Omental fat pad (tissue), 4 donors: ENCODE results near the gene RNF20. TPM values are rescaled to one million over a fixed set of nuclear protein-coding genes. Genes with fewer than 3 reads are reported as not detected.

Experiments used
- ATAC-seq: fragments of 150-250 bp; one replicate; pipeline ENCODE4 v1.9.1; 2016; ENCODE audit warnings: mild to moderate bottlenecking, moderate library complexity; ENCODE audit not compliant: low FRiP score
- DNase-seq: peaks from one replicate; pipeline ENCODE4 v3.0.0-alpha.2; 2019; ENCODE audit warnings: low spot score
- CTCF ChIP-seq, 3 donors: fragments of 450-650 bp; IDR thresholded peaks; one replicate each; pipeline ENCODE4 v1.5.1; 2016 to 2017; ENCODE audit warnings: antibody characterized with exemption in 3 of 3, mild to moderate bottlenecking in 3 of 3, moderate library complexity in 2 of 3
- total RNA-seq, 4 donors: library from RNA; depleted of rRNA; stranded (reverse); fragments of >200 nt; gene quantifications; one replicate each; pipeline ENCODE4 v1.1.0, GENCODE V29; 2016

The RNF20 gene
- total RNA-seq, 4 donors from 2014 or later = 14.2 to 25.4 (median 19.8) TPM

DNA sequence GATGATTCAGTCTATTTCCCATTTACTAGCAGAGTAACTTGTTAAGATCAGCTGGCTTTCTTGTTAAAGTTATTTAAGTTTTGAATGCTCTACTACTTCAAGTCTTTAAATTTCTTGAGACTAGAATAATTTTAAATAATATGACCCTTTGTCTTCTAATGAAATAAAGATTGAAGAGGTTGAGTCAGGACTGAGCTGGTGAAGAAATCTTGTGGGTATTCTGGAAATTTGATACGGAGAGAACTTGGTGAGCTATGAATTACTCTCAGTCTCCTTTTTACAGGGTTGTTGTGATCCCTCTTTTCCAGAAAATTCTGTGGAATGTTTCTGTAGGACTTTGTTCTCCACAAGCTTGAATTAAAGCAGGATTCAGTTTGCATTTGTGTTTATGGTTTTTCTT, 29.3 kb downstream of the RNF20 start:
- no peak for TF ChIP-seq CTCF (IDR thresholded peaks at IDR 0.05)
- no peak for ATAC-seq
- DNase-seq = no peak

GRCh38 chr9:101564252-101564651, 30.6 kb downstream of the RNF20 start:
- no peak for ATAC-seq
- no peak for DNase-seq

GRCh38 chr9:101566904-101567724, 33.5 kb downstream of the RNF20 start:
- no peak for TF ChIP-seq CTCF (IDR thresholded peaks at IDR 0.05)
- ATAC-seq = no peak
- no peak for DNase-seq

More at GRCh38 chr9:101564252-101564651, 30.6 kb downstream of the RNF20 start:
- no peak for TF ChIP-seq CTCF (IDR thresholded peaks at IDR 0.05)

DNA sequence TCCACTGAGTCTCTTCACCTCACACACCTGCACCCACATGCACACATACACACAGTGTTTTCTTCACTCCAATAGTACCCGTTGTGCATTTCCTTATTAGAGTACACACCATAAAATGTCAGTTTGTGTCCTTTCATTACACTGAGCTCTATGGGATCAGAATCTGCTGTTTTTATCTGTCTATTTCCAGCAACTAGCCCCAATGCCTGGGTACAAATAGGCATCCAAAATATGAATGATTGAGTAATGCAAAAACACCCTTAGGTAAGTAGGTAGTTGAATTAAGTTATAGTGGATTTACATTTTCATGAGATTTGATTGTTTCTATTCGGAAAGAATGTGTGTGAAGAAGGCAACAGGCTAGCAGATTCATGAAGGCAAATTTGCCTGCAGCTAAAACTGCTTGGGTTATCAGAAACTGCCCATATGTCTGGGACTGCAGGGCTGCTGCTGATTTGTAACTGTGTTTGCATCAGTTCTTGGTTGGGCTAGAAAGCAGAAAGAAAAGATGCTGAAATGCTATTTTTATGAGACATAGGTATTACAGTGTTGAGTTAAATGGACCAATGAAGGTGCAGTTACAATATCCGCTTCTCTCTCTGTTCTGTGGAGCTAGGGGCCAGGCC, 34.2 kb downstream of the RNF20 start:
- ATAC-seq = no peak
- TF ChIP-seq CTCF (IDR thresholded peaks at IDR 0.05) = no peak
- no peak for DNase-seq

GRCh38 chr9:101569741-101570501, 36.3 kb downstream of the RNF20 start:
- ATAC-seq = no peak
- TF ChIP-seq CTCF (IDR thresholded peaks at IDR 0.05) = no peak
- no peak for DNase-seq

- DNase-seq = no peak
- no peak for TF ChIP-seq CTCF (IDR thresholded peaks at IDR 0.05)
- ATAC-seq = no peak
These were observed 37.5 kb downstream of the RNF20 start for GRCh38 chr9:101571114-101571513.
